RWPE2 (cell line): ENCODE measurements around the gene CFAP91.

Experiments
- ATAC-seq: fragments of 200-7000 bp; cut with Tn5 transposase; 3 replicates; pipeline ENCODE4 v1.9.1; 2021; ENCODE audit warnings: low read depth
- DNase-seq: peaks from one replicate; pipeline ENCODE4 v3.0.0-alpha.2; 2020; ENCODE audit warnings: low spot score
- H3K27ac ChIP-seq: fragments of 450-650 bp; 2 replicates; pipeline ENCODE4 v1.5.1; 2017; ENCODE audit warnings: mild to moderate bottlenecking; ENCODE audit not compliant: poor library complexity, severe bottlenecking
- H3K27me3 ChIP-seq: fragments of 250-450 bp; sonication (Bioruptor Pico); 2 replicates; pipeline ENCODE4 v1.5.1; 2021; ENCODE audit warnings: mild to moderate bottlenecking, moderate library complexity; ENCODE audit not compliant: insufficient read depth, poor library complexity, severe bottlenecking
- H3K36me3 ChIP-seq: fragments of 250-450 bp; sonication (Bioruptor Pico); 2 replicates; pipeline ENCODE4 v1.5.1; 2020; ENCODE audit warnings: low read depth, mild to moderate bottlenecking, moderate library complexity
- H3K4me1 ChIP-seq: fragments of 250-450 bp; sonication (Bioruptor Pico); 2 replicates; pipeline ENCODE4 v1.5.1; 2021; ENCODE audit warnings: mild to moderate bottlenecking, moderate library complexity; ENCODE audit not compliant: insufficient read depth, poor library complexity, severe bottlenecking
- H3K4me3 ChIP-seq: fragments of 250-450 bp; sonication (Bioruptor Pico); 2 replicates; pipeline ENCODE4 v1.5.1; 2021; ENCODE audit warnings: mild to moderate bottlenecking, moderate library complexity; ENCODE audit not compliant: severe bottlenecking
- H3K9me3 ChIP-seq: fragments of 250-450 bp; sonication (Bioruptor Pico); 2 replicates; pipeline ENCODE4 v1.5.1; 2021; ENCODE audit warnings: mild to moderate bottlenecking, moderate library complexity; ENCODE audit not compliant: severe bottlenecking
- TF ChIP-seq, protein P1 (sequence below): fragments of 450-650 bp; IDR thresholded peaks from one replicate; pipeline ENCODE4 v1.5.1; 2017; ENCODE audit warnings: mild to moderate bottlenecking, moderate library complexity; ENCODE audit not compliant: poor library complexity, severe bottlenecking

Gene CFAP91

GRCh38 chr3:119747357-119747756 is 44.5 kb downstream of the CFAP91 start:
- no peak for DNase-seq
- H3K36me3 ChIP-seq, result no peaks in the 10 kb centered on the region

GRCh38 chr3:119748991-119749390 is 46.2 kb downstream of the CFAP91 start:
- DNase-seq (no peak), ATAC-seq (no peak)
- no peaks in the 10 kb centered on the region for H3K36me3 ChIP-seq
- no peaks in the 10 kb centered on the region for H3K4me1 ChIP-seq
- TF ChIP-seq, protein P1, sequence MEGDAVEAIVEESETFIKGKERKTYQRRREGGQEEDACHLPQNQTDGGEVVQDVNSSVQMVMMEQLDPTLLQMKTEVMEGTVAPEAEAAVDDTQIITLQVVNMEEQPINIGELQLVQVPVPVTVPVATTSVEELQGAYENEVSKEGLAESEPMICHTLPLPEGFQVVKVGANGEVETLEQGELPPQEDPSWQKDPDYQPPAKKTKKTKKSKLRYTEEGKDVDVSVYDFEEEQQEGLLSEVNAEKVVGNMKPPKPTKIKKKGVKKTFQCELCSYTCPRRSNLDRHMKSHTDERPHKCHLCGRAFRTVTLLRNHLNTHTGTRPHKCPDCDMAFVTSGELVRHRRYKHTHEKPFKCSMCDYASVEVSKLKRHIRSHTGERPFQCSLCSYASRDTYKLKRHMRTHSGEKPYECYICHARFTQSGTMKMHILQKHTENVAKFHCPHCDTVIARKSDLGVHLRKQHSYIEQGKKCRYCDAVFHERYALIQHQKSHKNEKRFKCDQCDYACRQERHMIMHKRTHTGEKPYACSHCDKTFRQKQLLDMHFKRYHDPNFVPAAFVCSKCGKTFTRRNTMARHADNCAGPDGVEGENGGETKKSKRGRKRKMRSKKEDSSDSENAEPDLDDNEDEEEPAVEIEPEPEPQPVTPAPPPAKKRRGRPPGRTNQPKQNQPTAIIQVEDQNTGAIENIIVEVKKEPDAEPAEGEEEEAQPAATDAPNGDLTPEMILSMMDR, result no peak
- no peak overlapping the region for H3K27ac ChIP-seq
- H3K4me3 ChIP-seq, result no peak overlapping the region
- no peaks in the 10 kb centered on the region for H3K9me3 ChIP-seq
- H3K27me3 ChIP-seq, result peaks cover 10% of the 10 kb centered on the region

More at GRCh38 chr3:119747357-119747756, 44.5 kb downstream of the CFAP91 start:
- TF ChIP-seq, protein P1, result no peak
- peaks cover 7% of the 10 kb centered on the region for H3K27me3 ChIP-seq
- H3K27ac ChIP-seq, result no peak overlapping the region
- ATAC-seq, result no peak
- no peaks in the 10 kb centered on the region for H3K4me1 ChIP-seq
- no peaks in the 10 kb centered on the region for H3K9me3 ChIP-seq
- no peak overlapping the region for H3K4me3 ChIP-seq

DNA sequence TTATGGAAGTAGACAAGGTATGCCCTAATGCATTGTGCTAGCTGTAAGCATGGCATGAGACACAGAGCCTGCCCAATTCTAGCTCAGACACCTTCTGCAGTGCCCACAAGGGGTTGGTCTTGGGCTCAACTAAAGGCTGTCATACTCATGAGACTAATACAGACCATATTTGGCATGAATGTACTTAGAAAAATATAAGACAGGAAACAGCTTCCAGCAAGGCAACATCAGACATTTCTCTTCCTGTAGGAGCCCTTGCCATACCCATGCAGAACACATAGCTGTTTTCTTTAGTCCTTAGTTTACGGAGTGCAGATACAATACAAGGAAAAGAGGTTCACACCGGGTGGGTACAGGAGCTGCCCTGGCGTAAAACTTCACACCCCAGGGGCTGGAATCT is 48.6 kb downstream of the CFAP91 start:
- H3K27ac ChIP-seq, result no peak overlapping the region

More for the DNA sequence above, 48.6 kb downstream of the CFAP91 start:
- Histone ChIP-seq H3K9me3 (no peaks in the 10 kb centered on the region), H3K27me3 (peaks cover 13% of the 10 kb centered on the region), H3K36me3 (no peaks in the 10 kb centered on the region), H3K4me1 (no peaks in the 10 kb centered on the region), H3K4me3 (no peak overlapping the region)
- TF ChIP-seq, protein P1, result no peak
- ATAC-seq, result no peak; the same call in 2 of the 3 replicates
- no peak for DNase-seq
